Measurements from ENCODE around the gene RTL10. TPM values are rescaled to one million over a fixed set of nuclear protein-coding genes. Genes with fewer than 3 reads are reported as not detected.

RTL10 gene
- total RNA-seq, 2 experiments from 2014 or later, result 11.5 to 13.5 TPM

DNA sequence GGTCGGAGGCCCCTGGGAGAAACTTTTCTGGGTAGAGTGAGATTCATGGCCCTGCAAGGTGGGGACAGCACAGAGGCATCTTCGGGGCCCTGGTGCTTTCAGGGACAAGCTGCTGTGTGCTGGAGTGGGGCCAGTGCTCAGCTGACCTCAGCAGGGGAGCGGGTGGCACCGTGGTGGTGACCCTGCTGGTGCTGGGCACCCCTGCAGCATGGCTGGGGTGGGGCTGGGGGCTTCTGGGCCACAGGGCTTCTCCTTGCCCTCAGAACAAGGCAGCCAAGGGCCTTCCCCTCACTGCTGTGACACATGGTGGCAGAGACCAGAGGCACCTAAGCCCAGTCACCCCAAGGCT lies 24.9 kb upstream of the RTL10 start:
- POLR2A ChIA-PET, result interaction anchor here (1.0 kb wide), 1 partner anchor 11 kb away, joined by 3 read pairs; no protein-coding TSS in a partner anchor
- Mint-ChIP-seq H3K27me3 (no peaks in the 10 kb centered on the region), H3K4me1 (ENCODE audit: low read depth) (peaks cover 4% of the 10 kb centered on the region), H3K4me3 (no peak overlapping the region), H3K27ac (no peak overlapping the region), H3K36me3 (no peaks in the 10 kb centered on the region), H3K9me3 (no peaks in the 10 kb centered on the region)
- no peak for DNase-seq
- intact Hi-C loops (cut with micrococcal nuclease), result no loop called here
- CTCF ChIA-PET, result no interaction called here

DNA sequence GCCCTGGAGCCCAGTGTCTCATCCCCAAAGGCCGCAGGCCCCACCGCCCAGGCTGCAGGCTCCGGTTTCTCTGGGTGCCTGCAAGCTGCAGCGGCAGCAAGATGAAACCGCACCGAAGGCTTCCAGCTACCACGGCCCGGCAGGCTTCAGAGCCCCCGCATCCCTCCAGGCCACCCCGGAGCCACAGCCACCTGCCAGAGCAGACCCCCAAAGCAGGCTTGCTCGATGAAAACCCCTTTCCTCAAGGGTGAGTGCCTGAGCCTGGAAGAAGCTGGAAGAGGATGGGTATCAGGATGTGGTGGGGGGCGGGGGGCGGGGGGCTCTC lies 24.5 kb upstream of the RTL10 start:
- no peak overlapping the region for H3K27ac Mint-ChIP-seq
- POLR2A ChIA-PET, result interaction anchor here (1.0 kb wide), 1 partner anchor 11 kb away, joined by 3 read pairs; no protein-coding TSS in a partner anchor
- no peaks in the 10 kb centered on the region for H3K9me3 Mint-ChIP-seq
- no peak overlapping the region for H3K4me3 Mint-ChIP-seq
- DNase-seq, result no peak
- CTCF ChIA-PET, result no interaction called here
- no peaks in the 10 kb centered on the region for H3K27me3 Mint-ChIP-seq
- H3K4me1 Mint-ChIP-seq (ENCODE audit: low read depth), result peaks cover 8% of the 10 kb centered on the region
- no peaks in the 10 kb centered on the region for H3K36me3 Mint-ChIP-seq
- intact Hi-C loops (cut with micrococcal nuclease), result no loop called here

DNA sequence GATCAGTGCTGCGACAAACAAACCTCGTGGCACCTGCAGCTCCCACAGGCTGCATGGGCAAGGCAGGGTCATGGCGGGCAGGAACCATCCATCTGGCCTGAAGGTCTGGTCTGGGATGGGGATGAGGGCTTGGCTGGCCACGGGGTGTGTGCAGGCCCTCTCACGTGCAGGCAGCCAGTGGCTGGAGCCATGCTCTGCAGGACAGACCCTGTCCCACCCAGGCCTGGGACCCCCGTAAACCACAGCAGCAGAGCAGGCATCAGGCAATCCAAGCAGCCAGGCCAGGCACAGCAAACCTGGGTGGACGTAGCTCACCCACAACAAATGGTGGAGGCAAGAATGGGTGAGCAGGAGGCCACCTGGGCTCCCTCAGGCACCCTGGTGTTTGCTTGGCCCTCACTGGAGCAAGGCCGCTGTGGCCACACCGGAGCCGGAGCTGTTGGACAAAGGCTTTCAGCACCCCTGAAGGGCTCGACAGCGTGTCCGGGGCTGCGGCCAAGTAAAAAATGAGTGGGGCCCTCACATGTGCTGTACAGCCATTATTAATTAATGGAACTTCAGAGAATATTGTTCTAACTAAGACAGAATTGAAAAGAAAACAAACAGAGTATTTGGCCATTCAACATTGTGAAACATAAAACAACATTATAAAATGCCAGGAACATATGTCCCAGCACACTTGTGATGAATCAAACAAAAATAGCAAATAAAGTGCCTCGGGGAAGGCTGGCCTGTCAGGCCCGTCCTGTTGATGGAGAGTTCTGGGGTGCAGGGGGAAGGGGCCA lies 24.0 kb upstream of the RTL10 start:
- no peak overlapping the region for H3K27ac Mint-ChIP-seq
- no peak for DNase-seq

DNA sequence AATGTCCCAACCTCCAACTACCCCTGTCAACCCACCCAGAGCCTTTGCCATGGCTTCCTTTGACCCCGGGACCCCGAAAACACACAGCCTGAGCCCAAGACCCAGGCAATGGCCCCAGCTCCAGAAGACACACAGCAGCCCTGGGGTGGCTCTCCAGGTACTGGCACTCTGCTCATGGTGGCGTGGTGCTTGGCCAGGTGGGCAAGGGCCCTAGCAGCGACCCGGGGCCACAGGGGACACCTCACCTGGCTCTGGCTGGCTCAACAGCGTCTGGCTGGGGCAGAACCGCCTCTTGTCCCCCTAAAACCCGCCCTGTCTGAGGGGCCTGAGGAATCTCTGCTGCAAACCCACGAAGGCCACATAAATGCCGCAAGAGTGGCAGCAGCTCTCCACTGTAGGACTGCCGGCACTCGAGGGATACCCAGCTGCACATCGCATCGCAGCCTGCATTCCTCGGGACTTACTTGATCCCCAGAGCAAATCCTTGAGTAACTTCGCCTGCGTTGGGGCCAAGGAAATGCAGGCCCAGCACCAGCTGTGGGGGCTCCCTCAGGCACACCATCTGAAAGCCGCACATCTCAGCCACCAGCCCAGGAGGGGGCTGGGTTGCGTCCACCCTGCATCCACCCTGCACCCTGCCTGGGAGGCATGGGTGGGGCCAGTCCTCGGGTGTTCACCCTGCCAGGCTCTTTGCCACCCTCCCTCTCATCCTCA lies 23.1 kb upstream of the RTL10 start:
- CTCF ChIA-PET, result no interaction called here
- Mint-ChIP-seq H3K27ac (no peak overlapping the region), H3K9me3 (no peaks in the 10 kb centered on the region), H3K4me3 (no peak overlapping the region), H3K36me3 (no peaks in the 10 kb centered on the region), H3K4me1 (ENCODE audit: low read depth) (peaks cover 11% of the 10 kb centered on the region), H3K27me3 (no peaks in the 10 kb centered on the region)
- POLR2A ChIA-PET, result no interaction called here
- DNase-seq, result no peak
- intact Hi-C loops (cut with micrococcal nuclease), result no loop called here

More for the DNA sequence above, 24.0 kb upstream of the RTL10 start:
- Mint-ChIP-seq H3K4me1 (ENCODE audit: low read depth) (peaks cover 11% of the 10 kb centered on the region), H3K27me3 (no peaks in the 10 kb centered on the region), H3K4me3 (no peak overlapping the region), H3K9me3 (no peaks in the 10 kb centered on the region), H3K36me3 (no peaks in the 10 kb centered on the region)
- intact Hi-C loops (cut with micrococcal nuclease), result no loop called here
- ChIA-PET POLR2A (no interaction called here), CTCF (no interaction called here)

DNA sequence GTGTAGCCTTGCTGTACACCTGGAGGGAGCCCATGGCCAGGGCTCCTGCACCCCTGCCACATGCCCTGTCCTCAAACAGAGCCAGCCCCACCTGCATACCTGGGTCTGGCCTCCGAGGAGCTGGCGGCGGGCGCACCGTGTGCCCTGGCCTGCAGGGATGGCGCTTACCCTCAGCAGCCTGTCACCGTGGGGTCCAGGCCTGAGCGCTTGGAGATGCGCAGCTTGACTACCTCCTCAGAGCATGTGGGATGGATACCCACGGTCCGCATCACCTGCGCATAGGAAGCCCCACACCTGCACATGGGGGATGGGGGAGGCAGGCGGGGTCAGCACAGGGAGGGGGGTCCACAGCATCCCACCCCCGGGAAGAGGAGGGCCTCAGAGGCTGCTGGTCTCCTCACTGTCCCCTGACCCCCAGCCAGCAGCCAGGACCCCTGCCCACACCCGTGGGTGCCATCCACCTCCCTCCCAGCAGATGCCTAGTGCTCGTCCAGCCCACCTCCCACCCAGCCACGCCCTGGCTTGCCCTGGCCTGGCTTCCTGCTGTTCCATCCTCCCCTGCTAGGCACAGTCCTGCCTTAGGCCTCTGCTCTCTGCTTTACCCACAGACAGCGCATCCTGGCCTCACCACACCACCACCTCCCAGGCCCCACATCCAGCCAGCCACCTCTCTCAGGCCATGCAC lies 22.4 kb upstream of the RTL10 start:
- CTCF ChIA-PET, result no interaction called here
- intact Hi-C loops (cut with micrococcal nuclease), result no loop called here
- no peak overlapping the region for H3K4me3 Mint-ChIP-seq
- H3K27me3 Mint-ChIP-seq, result no peaks in the 10 kb centered on the region
- H3K27ac Mint-ChIP-seq, result no peak overlapping the region
- POLR2A ChIA-PET, result no interaction called here
- no peaks in the 10 kb centered on the region for H3K36me3 Mint-ChIP-seq
- peaks cover 11% of the 10 kb centered on the region for H3K4me1 Mint-ChIP-seq (ENCODE audit: low read depth)
- H3K9me3 Mint-ChIP-seq, result no peaks in the 10 kb centered on the region
- no peak for DNase-seq

DNA sequence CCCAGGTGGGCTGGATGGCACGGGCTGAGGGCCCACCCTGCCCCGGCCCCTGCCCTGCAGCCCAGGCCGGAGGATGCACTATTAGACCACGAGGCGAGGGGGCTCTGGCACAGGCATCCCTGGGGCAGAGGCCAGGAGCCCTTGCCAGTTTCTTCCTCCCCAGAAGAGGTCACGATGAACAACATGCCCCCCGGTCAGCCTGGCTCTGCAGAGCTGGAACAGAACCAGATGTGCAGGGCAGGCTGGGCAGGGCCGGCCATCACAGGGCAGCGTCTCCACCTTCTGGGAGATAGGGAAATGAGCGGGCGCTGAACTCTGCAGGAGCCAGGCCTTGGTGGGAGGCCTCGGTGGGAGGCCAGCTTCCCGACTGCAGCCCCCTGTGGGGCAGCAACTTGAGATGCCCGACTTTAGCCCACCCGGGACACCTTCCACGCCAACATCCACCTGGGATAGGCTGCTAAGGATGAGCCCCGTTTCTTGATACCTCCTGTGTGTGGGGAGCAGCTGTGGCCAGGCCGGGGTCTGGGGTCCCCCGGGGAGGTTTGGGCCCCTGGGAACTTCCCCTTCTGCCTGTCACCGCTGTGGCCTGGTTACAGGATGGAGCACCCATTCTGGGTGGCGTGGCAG lies 21.8 kb upstream of the RTL10 start:
- ChIA-PET POLR2A (interaction anchor here (2.0 kb wide), 1 partner anchor 21 kb away, joined by 5 read pairs; no protein-coding TSS in a partner anchor), CTCF (no interaction called here)
- no peak for DNase-seq

DNA sequence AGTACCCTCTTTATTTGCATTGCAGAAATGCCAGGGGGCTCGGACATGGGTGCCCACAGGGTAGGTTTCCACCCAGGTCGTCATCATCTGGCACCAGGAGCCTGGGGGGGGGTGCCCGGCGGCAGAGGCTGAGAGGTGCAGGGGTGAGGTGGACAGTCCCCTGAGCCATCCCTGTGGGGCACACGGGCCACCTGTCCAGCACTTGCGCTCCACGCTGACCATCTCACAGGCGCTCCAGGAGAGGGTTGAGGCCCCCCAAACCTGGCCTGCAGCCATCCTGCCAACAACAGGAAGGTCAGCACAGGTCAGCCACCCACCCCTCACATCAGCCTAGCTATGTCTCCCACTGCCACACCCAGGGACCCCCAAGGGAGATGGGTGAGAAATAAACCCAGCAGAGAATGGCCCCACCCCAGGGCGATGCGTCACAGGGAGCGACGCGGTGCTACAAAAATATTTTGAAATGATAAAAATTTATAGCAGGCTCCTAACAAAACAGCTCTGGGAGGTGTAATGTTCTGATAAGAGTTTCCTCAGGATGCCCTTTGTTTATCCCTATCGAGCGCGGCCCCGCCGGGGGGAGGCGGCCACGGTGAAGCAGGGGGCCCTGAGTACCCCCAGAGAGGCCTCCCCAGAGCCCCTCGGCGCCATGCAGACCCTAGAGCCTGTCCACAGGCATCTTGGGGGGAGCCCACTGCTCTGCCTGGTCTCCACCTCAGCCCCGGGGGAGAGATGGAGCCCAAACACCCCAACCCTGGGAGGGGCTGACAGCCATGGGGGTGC lies 21.0 kb upstream of the RTL10 start:
- CTCF ChIA-PET, result no interaction called here
- intact Hi-C loops (cut with micrococcal nuclease), result no loop called here
- POLR2A ChIA-PET, result interaction anchor here (2.0 kb wide), 1 partner anchor 20 kb away, joined by 5 read pairs; no protein-coding TSS in a partner anchor

More for the DNA sequence above, 21.8 kb upstream of the RTL10 start:
- no peak overlapping the region for H3K4me3 Mint-ChIP-seq
- no peak overlapping the region for H3K27ac Mint-ChIP-seq
- intact Hi-C loops (cut with micrococcal nuclease), result no loop called here
- H3K36me3 Mint-ChIP-seq, result no peaks in the 10 kb centered on the region
- H3K4me1 Mint-ChIP-seq (ENCODE audit: low read depth), result peaks cover 11% of the 10 kb centered on the region
- H3K27me3 Mint-ChIP-seq, result no peaks in the 10 kb centered on the region
- H3K9me3 Mint-ChIP-seq, result no peaks in the 10 kb centered on the region

DNA sequence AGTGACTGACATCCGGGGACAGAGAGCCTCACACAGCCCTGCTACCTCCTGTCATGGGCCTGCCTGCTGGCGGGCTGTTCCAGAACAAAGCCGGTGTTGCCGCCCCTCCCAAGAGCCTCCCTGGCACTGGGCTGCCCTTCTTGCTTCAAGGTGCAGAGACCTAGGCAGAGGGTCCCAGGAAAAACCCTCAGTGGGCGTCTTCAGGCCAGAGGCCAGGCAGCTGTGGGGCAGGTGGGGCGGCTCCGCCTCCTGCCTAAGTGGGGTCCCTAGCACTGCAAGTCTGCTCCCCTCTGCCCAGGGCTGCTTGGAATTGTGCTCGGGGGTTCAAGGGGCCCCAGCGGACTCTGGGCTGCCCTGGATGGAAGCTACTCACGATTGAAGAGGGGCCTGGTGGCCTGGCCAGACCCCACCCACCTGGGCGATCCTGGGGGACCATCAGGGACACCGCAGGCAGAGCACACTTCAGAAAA lies 20.4 kb upstream of the RTL10 start:
- H3K4me3 Mint-ChIP-seq, result no peak overlapping the region
- H3K36me3 Mint-ChIP-seq, result no peaks in the 10 kb centered on the region
- ChIA-PET CTCF (interaction anchor here (0.9 kb wide), 1 partner anchor 35 kb away, joined by 3 read pairs; no protein-coding TSS in a partner anchor), POLR2A (interaction anchor here (2.0 kb wide), 1 partner anchor 20 kb away, joined by 5 read pairs; no protein-coding TSS in a partner anchor)
- no peaks in the 10 kb centered on the region for H3K9me3 Mint-ChIP-seq
- H3K4me1 Mint-ChIP-seq (ENCODE audit: low read depth), result peaks cover 11% of the 10 kb centered on the region
- DNase-seq, result no peak
- no peaks in the 10 kb centered on the region for H3K27me3 Mint-ChIP-seq
- intact Hi-C loops (cut with micrococcal nuclease), result no loop called here
- no peak overlapping the region for H3K27ac Mint-ChIP-seq

More for the DNA sequence above, 21.0 kb upstream of the RTL10 start:
- H3K27ac Mint-ChIP-seq, result no peak overlapping the region
- H3K36me3 Mint-ChIP-seq, result no peaks in the 10 kb centered on the region
- no peaks in the 10 kb centered on the region for H3K27me3 Mint-ChIP-seq
- no peaks in the 10 kb centered on the region for H3K9me3 Mint-ChIP-seq
- no peak overlapping the region for H3K4me3 Mint-ChIP-seq
- no peak for DNase-seq
- H3K4me1 Mint-ChIP-seq (ENCODE audit: low read depth), result peaks cover 11% of the 10 kb centered on the region

DNA sequence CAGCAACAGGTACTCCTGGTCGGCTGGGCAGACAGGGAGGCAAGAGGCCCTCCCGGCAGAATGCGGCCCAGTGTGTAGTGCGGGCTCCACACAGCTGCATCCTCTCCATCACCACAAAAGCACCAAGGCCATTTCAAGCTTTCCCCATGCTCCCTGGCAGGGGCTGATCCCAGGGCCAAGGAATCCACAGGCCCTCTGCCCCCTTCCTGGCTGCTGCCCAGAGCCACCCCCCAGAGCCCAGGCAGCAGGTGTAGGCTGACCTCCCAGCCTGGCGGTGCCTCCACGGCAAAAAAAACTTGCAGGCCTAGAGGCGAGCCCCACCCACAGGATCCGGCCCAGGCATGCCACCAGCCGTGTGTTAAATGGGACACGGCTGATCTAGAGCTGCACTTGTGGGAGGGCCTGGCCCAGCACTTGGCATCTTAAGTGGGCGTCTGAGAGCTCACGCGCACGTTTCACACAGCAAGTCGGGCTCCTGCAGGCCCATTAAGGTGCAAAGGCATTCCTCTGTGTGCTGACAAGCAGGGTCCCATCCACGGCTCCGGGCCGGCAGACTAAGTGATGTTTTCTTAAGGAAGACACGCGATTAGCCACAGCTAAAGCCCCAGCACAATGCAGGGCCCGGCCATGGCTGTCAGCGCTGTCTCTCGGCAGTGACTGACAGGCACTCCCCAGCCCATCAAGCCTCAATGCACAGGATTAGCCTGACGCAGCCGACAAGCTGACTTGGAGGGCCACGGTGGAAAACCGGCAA lies 19.8 kb upstream of the RTL10 start:
- no peak overlapping the region for H3K27ac Mint-ChIP-seq
- H3K27me3 Mint-ChIP-seq, result no peaks in the 10 kb centered on the region
- ChIA-PET POLR2A (interaction anchor here (2.0 kb wide), 1 partner anchor 19 kb away, joined by 5 read pairs; no protein-coding TSS in a partner anchor), CTCF (interaction anchor here (0.9 kb wide), 1 partner anchor 36 kb away, joined by 3 read pairs; no protein-coding TSS in a partner anchor)
- intact Hi-C loops (cut with micrococcal nuclease), result no loop called here
- peak; percentile 50 for DNase-seq
- no peaks in the 10 kb centered on the region for H3K36me3 Mint-ChIP-seq
- no peaks in the 10 kb centered on the region for H3K9me3 Mint-ChIP-seq
- no peak overlapping the region for H3K4me3 Mint-ChIP-seq
- peaks cover 11% of the 10 kb centered on the region for H3K4me1 Mint-ChIP-seq (ENCODE audit: low read depth)

DNA sequence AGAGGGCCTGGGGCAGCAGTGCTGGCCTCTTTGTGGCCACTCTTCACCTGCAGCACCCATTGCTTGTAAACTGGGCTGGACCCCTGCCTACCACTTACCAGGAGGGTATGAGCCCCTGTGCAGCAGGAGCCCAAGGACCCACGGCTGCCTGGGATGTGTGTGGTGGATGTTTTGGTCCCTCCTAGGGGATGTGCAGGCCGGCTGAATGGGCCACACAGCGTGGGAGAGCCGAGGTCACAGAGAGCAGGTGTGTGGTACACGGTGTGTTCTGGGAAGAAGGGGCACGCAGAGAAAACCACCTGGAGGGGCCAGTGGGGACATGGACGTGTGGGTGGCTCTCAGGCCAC lies 19.3 kb upstream of the RTL10 start:
- intact Hi-C loops (cut with micrococcal nuclease), result no loop called here
- Mint-ChIP-seq H3K4me3 (no peak overlapping the region), H3K27me3 (no peaks in the 10 kb centered on the region), H3K36me3 (no peaks in the 10 kb centered on the region), H3K4me1 (ENCODE audit: low read depth) (peaks cover 11% of the 10 kb centered on the region), H3K9me3 (no peaks in the 10 kb centered on the region), H3K27ac (no peak overlapping the region)
- CTCF ChIA-PET, result interaction anchor here (0.9 kb wide), 1 partner anchor 36 kb away, joined by 3 read pairs; no protein-coding TSS in a partner anchor
- POLR2A ChIA-PET, result no interaction called here
- no peak for DNase-seq
